Glomerular visceral epithelial cell (primary cell): Measurements from ENCODE around the gene IL3RA.
"Not testable (repeated sequence)": the region's sequence is repeated elsewhere in the genome, so short reads cannot be mapped to it uniquely, and the experiment has no call there.

Source experiments
- DNase-seq: peaks from one replicate; pipeline ENCODE4 v3.0.0-alpha.2; 2016; ENCODE audit errors: extremely low spot score

Gene IL3RA

DNA sequence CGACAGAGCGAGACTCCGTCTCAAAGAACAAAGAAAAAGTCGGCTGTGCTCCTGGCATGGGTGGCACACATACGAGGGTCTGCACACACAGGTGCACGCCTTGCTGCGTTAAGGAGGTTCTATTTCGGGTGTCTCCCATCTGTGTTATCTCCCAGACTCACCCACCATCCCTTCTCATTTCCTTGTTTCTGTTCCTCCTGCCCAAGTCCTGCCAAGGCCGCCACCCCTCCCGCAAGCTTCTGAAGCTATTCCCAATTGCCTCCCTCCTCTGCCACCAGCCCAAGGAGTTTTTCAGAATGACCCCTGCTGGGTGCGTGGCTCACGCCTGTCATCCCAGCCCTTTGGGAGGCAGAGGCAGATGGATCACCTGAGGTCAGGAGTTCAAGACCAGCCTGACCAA is 6.0 kb upstream of the IL3RA start:
- DNase-seq: no peak

DNA sequence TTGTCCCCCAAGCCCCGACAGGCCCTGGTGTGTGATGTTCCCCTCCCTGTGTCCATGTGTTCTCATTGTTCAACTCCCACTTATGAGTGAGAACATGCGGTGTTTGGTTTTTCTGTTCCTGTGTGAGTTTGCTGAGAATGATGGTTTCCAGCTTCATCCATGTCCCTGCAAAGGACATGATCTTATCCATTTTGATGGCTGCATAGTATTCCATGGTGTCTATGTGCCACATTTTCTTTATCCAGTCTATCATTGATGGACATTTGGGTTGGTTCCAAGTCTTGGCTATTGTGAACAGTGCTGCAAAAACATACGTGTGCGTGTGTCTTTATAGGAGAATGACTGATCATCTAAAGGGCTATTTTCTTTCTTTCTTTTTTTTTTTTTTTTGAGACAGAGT is 4.2 kb upstream of the IL3RA start:
- DNase-seq: not testable (repeated sequence)

DNA sequence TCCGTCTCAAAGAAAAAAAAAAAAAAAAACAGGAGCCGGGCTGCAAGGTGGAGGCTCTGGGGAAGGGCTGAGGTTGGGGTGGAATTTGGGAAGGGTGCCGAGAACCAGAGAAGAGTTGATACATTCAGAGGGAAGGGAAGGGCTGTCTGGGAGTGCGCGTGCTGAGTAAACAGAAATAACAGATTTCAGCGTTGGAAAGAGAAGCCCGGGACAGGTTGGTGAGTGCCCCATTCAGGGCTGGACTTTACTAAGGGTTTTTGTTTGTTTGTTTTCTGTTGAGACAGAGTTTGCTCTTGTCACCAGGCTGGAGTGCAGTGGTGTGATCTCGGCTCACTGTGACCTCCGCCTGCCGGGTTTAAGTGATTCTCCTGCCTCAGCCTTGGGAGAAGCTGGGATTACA is 1.7 kb upstream of the IL3RA start:
- DNase-seq: no peak

DNA sequence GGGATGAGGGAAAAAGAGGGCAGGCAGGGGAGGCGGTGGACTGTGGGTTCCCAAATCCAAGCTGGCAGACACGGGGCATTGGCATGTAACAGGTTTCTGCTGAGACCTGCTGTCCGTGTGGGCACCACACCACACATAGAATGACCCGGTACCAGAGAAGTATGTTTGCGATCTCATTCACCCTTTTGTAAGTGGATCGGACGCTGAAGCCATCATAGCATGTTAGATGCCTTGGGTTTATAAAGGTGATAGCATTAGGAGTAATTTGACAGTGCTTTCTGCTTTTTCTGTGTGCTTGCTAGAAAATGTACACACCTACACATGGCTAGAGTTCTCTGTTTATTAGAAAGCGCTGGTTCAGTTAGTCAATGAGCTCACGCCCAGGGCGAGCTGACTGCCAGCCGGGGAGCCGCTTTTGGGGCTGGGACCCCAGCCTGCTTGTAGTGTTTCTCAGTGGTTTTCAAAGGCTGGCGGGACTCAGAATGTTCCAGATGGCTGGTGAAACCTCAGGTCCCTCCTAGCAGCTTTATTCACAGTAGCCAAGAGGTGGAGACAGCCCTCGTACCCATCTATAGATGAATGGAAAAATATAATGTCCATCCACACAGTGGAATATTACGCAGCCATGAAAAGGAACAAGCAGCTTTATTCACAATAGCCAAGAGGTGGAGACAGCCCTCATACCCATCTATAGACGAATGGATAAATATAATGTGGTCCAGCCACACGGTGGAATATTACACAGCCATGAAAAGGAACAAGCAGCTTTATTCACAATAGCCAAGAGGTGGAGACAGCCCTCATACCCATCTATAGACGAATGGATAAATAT is 579 bp downstream of the IL3RA start:
- no peak for DNase-seq

DNA sequence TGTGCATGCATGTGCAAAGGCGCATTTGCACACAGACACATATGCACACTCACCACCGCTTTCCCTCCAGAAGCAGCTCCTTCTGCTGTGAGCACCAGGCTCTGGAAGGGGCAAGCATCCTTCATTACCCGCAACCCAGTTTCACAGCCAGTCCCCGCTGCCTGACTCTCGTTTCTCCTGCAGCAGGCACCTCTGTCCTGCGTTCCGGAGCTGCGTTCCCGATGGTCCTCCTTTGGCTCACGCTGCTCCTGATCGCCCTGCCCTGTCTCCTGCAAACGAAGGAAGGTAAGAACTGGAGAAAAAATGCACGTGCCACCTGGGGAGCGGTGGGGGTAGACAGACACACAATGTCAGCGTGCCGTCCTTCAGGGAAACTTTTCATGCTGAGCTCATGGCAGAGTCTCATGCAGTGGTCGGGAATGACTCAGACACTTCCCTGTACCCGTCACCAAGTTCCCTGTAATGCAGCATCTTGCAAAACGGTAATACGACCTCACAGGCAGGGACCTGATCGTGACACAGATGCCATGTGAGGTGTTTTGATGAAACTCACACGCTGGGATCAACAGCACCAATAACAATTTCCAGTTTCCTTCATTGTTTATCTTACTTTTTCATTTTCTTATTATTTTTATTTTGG is 5.1 kb downstream of the IL3RA start:
- DNase-seq: no peak

DNA sequence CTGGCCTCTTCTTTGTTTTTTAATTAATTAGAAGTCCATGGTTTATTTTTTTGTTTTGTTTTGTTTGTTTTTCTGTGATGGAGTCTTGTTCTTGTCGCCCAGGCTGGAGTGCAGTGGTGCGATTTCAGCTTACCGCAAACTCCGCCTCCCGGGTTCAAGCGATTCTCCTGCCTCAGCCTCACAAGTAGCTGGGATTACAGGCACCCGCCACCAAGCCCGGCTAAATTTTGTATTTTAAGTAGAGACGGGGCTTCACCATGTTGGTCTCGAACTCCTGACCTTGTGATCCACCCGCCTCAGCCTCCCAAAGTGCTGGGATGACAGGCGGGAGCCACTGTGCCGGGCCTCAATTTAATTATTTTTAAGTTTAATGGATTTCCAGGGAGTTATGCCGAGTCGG is 13.0 kb downstream of the IL3RA start:
- not testable (repeated sequence) for DNase-seq

DNA sequence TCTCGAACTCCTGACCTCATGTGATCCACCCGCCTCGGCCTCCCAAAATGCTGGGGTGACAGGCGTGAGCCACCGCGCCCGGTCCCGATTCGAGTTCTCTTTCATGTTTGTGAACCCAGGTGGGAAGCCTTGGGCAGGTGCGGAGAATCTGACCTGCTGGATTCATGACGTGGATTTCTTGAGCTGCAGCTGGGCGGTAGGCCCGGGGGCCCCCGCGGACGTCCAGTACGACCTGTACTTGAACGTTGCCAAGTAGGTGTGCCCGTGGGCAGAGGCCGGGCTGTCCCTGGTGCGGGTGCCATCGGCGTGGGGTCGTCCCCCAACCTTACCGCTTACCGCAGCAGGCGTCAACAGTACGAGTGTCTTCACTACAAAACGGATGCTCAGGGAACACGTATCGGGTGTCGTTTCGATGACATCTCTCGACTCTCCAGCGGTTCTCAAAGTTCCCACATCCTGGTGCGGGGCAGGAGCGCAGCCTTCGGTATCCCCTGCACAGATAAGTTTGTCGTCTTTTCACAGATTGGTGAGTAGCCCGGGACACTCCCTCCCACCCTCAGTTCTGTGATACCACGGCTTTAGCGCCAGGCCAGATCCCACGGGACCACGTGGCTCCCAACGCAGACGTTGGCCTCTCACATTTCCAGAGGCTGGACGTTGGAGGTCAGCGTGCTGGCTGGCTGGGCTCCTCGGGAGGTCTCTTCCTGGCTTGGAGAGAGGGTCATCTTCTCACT is 15.6 kb downstream of the IL3RA start:
- no peak for DNase-seq

DNA sequence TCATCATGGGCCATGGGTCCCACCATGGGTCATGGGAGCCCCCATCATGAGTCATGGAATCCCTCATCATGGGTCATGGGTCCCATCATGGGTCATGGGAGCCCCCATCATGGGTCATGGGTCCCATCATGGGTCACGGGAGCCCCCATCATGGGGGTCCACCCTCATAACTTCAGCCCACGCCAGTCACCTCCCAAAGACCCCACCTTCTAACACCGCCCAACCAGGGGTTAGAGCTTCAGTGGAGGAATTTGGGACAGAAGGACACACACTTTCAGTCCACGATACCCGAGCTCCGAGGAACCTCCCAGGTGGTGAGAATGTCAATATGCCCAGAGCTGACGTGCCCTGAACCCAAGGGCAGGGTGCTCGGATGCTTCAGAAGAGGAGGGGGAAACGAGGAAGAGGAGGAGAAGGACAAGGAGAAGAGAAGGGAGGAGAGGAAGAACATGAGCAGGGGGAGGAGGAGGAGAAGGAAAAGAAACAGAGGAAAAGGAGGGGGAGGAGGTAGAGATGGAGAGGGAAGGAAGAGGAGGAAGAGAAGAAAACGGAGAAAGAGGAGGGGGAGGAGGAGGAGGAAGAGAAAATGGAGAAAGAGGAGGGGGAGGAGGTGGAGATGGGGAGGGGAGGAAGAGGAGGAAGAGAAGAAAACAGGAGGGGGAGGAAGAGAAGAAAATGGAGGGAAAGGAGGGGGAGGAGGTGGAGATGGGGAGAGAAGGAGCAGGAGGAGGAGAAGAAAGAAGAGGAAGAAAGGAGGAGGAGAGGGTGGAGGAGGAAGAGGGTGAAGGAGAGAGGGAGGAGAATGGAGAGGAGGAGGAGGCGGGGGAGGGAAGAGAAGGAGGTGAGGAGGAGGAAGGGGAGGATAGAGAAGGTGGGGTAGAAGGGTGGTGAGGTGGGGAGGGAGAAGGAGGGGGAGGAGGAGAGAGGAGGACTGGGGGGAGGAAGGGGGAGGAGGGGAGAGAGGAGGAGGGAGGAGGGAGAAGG is 17.7 kb downstream of the IL3RA start:
- DNase-seq: no peak

DNA sequence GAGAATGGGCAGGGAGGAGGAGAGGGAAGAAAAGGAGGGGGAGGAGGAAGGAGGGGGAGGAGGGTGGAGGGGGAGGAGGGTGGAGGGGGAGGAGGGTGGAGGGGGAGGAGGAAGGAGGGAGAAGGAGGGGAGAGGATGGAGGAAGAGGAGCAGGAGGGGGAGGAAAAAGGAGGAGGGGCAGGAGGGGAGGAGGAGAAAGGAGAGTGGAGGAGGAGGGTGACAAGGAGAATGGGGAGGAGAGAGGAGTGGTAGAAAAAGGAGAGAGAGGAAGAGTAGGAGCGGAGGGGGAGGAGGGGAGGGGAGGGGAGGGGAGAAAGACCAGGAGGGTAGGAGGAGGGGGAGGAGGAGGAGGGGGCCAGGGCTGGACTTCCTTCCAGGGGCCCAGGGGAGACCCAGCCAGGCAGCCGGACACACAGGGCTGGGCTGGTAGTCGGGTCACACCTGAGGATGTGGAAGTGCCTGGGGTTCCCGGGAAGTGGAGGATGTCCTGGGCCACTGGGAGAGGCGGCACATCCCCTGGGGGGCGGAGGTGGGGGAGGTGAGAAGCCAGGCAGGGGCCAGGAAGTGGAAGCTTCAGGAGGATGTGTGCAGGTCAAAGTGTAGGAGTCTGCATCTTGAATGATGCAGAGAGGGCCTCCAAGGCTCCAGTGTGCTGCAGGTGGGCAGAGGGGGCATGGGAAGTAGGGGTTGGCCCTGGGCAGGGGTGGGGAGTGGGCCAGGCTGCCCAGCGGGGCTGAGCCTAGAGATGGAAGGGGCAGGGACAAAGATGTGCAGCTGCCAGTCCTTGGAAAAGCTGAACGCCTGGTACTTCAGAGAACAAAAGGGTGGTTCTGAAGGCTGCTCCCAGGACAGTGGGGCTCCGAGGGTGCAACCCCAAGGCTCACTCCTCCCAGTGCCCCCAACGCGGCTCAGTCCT is 18.8 kb downstream of the IL3RA start:
- DNase-seq: no peak

DNA sequence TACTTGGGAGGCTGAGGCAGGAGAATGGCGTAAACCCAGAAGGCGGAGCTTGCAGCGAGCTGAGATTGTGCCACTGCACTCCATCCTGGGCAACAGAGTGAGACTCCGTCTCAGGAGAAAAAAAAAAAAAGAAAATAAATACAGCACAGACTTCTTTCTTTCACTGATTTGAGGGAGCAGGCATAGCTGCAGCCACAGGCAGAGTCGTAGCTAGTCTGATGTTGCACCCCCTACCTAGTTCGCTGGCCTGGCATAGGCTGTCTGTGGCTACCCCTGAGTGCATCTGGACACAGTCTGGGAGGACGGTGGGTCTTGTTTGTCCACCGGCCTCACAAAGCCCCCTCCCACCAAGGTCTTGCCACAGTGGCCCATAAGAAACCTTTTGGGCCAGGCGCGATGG is 21.4 kb downstream of the IL3RA start:
- no peak for DNase-seq

DNA sequence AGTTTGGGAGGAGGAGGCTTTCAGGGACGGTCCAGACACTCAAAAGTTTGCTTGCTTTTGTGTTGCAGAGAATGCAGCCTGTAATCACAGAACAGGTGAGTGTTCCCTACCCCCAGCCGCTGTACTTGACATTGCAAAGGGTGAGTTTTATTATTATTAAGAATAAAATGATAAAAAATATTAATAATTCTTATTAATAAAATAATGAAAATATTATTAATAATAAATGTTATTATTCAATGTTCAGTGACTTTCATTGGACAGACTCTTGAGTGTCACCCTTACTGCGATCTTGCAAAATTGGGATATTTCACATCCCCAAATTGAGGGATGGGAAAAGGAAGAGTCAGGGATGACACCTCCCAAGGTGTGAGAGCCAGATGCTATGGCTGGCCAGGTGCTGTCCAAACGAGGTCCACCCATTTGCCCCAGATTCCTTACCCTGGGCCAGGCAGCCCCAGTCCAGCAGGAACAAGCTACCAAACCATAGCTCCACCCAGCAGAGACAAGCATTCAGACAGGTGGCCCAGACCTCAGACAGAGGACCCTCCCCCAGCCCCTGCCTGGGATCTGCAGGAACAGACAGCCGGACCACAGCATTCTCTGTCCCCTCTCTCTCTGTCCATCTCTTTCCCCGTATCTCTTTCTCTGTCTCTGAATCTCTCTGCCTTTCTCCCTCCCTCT is 22.4 kb downstream of the IL3RA start:
- no peak for DNase-seq

DNA sequence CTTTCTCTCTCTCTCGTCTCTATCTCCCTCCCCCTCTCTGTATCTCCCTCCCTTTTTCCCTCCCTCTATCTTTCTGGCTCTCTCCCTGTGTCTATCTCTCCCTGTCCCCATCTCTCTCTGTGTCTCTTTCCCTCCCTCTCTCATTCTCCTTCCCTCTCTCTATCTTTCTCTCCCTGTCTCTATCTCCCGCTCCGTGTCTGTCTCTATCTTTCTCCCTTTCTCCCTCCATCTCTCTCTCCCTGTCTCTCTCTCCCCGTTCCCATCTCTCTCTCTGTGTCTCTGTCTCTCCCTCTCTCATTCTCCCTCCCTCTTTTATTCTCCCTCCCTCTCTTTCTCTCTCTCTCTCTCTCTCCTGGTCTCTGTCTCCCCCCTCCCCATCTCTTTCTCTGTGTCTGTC is 22.9 kb downstream of the IL3RA start:
- DNase-seq: no peak

DNA sequence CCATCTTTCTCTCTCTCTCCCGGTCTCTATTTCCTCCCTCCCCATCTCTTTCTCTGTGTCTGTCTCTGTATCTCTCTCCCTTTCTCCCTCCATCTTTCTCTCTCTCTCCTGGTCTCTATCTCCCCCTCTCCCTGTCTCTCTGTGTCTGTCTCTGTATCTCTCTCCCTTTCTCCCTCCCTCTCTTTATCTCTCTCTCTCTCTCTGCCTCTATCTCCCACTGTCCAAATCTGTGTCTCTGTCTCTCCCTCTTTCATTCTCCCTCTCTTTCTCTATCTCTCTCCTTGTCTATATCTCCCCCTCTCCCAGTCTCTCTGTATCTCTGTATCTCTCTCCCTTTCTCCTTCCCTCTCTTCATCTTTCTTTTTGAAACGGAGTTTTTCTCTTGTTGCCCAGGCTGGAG is 23.6 kb downstream of the IL3RA start:
- DNase-seq: no peak

DNA sequence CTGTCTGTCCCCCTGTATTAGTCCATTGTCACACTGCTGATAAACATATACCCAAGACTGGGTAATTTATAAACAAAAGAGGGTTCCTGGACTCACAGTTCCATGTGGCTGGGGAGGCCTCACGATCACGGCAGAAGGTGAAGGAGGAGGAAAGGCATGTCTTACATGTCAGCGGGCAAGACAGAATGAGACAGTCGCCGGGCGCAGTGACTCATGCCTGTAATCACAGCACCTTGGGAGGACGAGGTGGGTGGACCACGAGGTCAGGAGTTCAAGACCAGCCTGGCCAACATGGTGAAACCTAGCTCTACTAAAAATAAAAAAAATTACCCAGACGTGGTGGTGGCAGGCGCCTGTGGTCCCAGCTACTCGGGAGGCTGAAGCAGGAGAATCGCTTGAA is 24.7 kb downstream of the IL3RA start:
- no peak for DNase-seq

DNA sequence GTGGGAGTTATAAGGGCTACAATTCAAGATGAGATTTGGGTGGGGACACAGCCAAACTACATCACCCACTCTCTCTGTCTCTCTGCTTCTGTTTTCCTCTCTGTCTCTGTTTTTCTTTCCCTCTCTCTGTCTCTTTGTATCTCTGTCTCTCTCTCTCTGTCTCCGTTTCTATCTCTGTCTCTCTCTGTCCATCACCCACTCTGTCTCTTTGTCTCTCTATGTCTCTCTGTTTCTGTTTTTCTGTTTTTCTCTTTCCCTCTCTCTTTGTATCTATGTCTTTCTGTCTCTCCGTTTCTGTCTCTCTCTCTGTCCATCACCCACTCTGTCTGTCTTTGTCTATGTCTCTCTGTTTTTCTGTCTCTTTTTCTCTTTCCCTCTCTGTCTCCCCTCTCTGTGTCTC is 25.3 kb downstream of the IL3RA start:
- DNase-seq: no peak

DNA sequence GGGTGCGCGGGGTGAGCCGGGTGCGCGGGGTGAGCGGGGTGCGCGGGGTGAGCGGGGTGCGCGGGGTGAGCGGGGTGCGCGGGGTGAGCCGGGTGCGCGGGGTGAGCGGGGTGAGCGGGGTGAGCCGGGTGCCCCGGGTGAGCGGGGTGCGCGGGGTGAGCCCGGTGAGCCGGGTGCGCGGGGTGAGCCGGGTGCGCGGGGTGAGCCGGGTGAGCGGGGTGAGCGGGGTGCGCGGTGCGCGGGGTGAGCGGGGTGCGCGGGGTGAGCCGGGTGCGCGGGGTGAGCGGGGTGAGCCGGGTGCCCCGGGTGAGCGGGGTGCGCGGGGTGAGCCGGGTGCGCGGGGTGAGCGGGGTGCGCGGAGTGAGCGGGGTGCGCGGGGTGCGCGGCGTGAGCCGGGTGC is 29.8 kb downstream of the IL3RA start:
- DNase-seq: not testable (repeated sequence)

DNA sequence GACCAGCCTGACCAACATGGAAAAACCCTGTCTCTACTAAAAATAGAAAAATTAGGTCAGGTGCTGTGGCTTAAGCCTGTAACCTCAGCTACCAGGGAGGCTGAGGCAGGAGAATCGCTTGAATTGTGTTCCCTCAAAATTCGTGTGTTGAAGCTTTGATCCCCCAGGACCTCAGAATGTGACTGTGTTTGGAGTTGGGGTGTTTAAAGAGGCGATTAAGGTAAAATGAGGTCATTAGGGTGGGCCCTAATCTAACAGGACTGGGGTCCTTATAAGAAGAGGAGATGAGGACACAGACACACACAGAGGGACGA is 31.8 kb downstream of the IL3RA start:
- DNase-seq: no peak

DNA sequence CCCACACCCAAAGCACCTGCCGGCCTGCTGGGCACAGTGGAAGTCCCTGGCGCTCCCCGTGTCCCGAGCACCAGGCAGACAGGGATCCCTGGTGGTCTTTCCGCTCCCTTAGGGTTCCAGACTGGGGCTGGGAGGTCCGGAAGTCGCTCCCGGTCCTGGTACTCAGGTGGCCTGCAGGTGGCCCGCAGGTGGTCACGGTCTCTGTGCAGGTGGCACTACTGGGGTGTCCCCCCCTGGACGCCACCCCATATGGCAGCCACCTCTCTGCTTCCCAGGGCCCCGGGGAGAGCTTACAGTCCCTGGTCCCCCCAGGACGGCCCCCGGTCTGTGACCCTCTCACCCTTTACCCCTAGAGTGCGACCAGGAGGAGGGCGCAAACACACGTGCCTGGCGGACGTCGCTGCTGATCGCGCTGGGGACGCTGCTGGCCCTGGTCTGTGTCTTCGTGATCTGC is 41.7 kb downstream of the IL3RA start:
- DNase-seq: no peak

DNA sequence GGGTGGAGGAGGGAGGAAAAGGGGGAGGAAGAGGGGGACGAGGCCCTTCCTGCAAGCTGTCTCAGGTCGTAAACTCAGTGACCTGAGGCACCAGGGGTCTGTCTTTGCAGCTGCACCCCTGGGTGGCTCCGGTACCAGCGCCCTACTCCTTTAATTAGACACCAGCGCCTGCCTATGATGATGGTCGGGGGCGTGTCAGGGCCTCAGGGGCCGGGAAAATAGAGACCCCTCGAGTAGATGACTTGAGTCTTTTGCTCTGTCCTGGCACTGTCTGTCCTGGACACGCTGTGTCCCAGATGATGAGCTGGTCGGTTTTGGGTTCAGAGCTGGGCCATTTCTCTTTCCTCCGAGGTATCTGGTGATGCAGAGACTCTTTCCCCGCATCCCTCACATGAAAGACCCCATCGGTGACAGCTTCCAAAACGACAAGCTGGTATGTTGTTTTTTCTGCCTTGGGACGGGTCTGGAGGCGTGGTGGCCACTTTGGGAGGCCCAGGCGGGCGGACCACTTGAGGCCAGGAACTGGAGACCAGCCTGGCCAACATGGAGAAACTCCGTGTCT is 44.2 kb downstream of the IL3RA start:
- no peak for DNase-seq
